Measurements from ENCODE around the gene LPP.

DNA sequence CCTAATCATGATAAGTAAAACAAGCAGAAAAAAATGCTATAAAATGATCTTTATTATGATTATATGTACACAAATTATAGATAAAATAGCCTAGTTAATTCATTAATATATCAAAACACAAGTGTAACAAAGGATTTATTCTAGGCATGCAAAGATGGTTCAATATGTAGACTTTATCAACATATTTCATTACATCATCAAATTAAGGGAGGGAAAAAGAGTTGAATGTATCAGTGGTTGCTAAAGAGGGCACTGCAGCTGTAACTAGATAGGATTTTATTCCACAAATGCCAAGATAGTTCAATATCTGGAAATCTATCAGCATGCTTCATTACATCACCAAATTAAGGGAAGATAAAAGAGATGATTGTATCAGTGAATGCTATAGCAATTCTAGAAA lies 248.3 kb downstream of the LPP start:
- TF ChIP-seq, protein P1, sequence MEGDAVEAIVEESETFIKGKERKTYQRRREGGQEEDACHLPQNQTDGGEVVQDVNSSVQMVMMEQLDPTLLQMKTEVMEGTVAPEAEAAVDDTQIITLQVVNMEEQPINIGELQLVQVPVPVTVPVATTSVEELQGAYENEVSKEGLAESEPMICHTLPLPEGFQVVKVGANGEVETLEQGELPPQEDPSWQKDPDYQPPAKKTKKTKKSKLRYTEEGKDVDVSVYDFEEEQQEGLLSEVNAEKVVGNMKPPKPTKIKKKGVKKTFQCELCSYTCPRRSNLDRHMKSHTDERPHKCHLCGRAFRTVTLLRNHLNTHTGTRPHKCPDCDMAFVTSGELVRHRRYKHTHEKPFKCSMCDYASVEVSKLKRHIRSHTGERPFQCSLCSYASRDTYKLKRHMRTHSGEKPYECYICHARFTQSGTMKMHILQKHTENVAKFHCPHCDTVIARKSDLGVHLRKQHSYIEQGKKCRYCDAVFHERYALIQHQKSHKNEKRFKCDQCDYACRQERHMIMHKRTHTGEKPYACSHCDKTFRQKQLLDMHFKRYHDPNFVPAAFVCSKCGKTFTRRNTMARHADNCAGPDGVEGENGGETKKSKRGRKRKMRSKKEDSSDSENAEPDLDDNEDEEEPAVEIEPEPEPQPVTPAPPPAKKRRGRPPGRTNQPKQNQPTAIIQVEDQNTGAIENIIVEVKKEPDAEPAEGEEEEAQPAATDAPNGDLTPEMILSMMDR (CRISPR knock-in tag; IDR thresholded peaks at IDR 0.05) = no peak
- TF ChIP-seq, protein P2, sequence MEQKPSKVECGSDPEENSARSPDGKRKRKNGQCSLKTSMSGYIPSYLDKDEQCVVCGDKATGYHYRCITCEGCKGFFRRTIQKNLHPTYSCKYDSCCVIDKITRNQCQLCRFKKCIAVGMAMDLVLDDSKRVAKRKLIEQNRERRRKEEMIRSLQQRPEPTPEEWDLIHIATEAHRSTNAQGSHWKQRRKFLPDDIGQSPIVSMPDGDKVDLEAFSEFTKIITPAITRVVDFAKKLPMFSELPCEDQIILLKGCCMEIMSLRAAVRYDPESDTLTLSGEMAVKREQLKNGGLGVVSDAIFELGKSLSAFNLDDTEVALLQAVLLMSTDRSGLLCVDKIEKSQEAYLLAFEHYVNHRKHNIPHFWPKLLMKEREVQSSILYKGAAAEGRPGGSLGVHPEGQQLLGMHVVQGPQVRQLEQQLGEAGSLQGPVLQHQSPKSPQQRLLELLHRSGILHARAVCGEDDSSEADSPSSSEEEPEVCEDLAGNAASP (CRISPR knock-in tag; IDR thresholded peaks at IDR 0.05; ENCODE audit: borderline replicate concordance) = no peak
- TF ChIP-seq, protein P3, sequence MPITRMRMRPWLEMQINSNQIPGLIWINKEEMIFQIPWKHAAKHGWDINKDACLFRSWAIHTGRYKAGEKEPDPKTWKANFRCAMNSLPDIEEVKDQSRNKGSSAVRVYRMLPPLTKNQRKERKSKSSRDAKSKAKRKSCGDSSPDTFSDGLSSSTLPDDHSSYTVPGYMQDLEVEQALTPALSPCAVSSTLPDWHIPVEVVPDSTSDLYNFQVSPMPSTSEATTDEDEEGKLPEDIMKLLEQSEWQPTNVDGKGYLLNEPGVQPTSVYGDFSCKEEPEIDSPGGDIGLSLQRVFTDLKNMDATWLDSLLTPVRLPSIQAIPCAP (CRISPR knock-in tag; IDR thresholded peaks at IDR 0.05; ENCODE audit: low read depth) = no peak
- TF ChIP-seq, protein P4, sequence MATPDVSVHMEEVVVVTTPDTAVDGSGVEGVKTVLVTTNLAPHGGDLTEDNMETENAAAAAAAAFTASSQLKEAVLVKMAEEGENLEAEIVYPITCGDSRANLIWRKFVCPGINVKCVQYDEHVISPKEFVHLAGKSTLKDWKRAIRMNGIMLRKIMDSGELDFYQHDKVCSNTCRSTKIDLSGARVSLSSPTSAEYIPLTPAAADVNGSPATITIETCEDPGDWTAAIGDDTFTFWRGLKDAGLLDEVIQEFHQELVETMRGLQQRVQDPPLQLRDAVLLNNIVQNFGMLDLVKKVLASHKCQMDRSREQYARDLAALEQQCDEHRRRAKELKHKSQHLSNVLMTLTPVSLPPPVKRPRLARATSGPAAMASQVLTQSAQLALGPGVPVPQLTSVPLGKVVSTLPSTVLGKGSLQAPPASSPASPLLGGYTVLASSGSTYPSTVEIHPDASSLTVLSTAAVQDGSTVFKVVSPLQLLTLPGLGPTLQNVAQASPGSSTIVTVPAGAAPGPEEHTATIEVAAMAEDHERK (CRISPR knock-in tag; IDR thresholded peaks at IDR 0.05; ENCODE audit: low read depth) = no peak
- no peak for TF ChIP-seq ZNF3 (CRISPR knock-in tag; IDR thresholded peaks at IDR 0.05)
- no peak for TF ChIP-seq POLR2A (IDR thresholded peaks at IDR 0.05; ENCODE audit: insufficient read depth in 1 of 2, low read depth in 2 of 2, low read length in 2 of 2)
- TF ChIP-seq RXRB (CRISPR knock-in tag; IDR thresholded peaks at IDR 0.05; ENCODE audit: borderline replicate concordance) = no peak
- TF ChIP-seq, protein P5, sequence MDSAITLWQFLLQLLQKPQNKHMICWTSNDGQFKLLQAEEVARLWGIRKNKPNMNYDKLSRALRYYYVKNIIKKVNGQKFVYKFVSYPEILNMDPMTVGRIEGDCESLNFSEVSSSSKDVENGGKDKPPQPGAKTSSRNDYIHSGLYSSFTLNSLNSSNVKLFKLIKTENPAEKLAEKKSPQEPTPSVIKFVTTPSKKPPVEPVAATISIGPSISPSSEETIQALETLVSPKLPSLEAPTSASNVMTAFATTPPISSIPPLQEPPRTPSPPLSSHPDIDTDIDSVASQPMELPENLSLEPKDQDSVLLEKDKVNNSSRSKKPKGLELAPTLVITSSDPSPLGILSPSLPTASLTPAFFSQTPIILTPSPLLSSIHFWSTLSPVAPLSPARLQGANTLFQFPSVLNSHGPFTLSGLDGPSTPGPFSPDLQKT (CRISPR knock-in tag; IDR thresholded peaks at IDR 0.05; ENCODE audit: borderline replicate concordance) = no peak
- TF ChIP-seq NR2F1 (CRISPR knock-in tag; IDR thresholded peaks at IDR 0.05) = no peak
- no peak for TF ChIP-seq EP300 (IDR thresholded peaks at IDR 0.05; ENCODE audit: low read depth in 2 of 2, low read length in 2 of 2)
- no peak for TF ChIP-seq EP300 (CRISPR knock-in tag; IDR thresholded peaks at IDR 0.05; ENCODE audit: borderline replicate concordance)
- TF ChIP-seq CAMTA2 (CRISPR knock-in tag; IDR thresholded peaks at IDR 0.05; ENCODE audit: borderline replicate concordance) = no peak
